ENCODE measurements around the gene KRT23. TPM values are rescaled to one million over a fixed set of nuclear protein-coding genes. Genes with fewer than 3 reads are reported as not detected.

Gene KRT23
- total RNA-seq, 2 experiments from 2014 or later: not detected

DNA sequence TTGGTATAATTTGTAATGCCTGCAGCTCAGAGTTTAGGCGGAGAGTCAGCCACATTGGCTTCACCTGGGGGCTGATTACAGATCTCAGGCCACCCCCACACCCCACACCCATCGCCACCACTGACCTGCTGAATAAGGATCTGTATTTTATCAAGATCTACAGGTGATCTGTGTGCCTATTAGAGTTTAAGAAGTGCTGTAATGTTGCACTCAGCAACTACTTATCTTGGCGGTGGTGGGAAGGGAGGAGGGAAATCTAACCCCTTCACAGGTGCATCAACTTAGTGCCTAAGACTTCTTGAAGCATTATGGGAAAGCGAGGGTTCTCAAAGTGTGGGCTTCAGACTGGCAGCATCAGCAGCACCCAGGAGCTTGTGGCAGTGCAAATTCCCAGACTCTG lies 34.9 kb downstream of the KRT23 start:
- no peak overlapping the region for H3K27ac Mint-ChIP-seq
- H3K4me3 Mint-ChIP-seq: no peak overlapping the region
- intact Hi-C loops (cut with micrococcal nuclease): no loop called here
- POLR2A ChIA-PET: interaction anchor here (0.6 to 1.0 kb wide), 2 partner anchors 89 to 501 kb away, joined by 3 to 5 read pairs; no protein-coding TSS in a partner anchor
- no peak for DNase-seq
- H3K4me1 Mint-ChIP-seq (ENCODE audit: low read depth): no peaks in the 10 kb centered on the region
- CTCF ChIA-PET: interaction anchor here (1.0 to 1.7 kb wide), 2 partner anchors 646 to 746 kb away, joined by 4 to 5 read pairs; no protein-coding TSS in a partner anchor
- H3K36me3 Mint-ChIP-seq: no peaks in the 10 kb centered on the region
- H3K9me3 Mint-ChIP-seq: no peaks in the 10 kb centered on the region
- H3K27me3 Mint-ChIP-seq: peaks cover 18% of the 10 kb centered on the region

- Mint-ChIP-seq H3K27me3 (peaks cover 18% of the 10 kb centered on the region), H3K4me3 (no peak overlapping the region), H3K4me1 (ENCODE audit: low read depth) (no peaks in the 10 kb centered on the region), H3K9me3 (no peaks in the 10 kb centered on the region), H3K27ac (no peak overlapping the region), H3K36me3 (no peaks in the 10 kb centered on the region)
- DNase-seq: no peak
- intact Hi-C loops (cut with micrococcal nuclease): no loop called here
- ChIA-PET CTCF (interaction anchor here (1.0 to 1.7 kb wide), 2 partner anchors 646 to 747 kb away, joined by 4 to 5 read pairs; no protein-coding TSS in a partner anchor), POLR2A (interaction anchor here (0.6 to 1.0 kb wide), 2 partner anchors 90 to 501 kb away, joined by 3 to 5 read pairs; no protein-coding TSS in a partner anchor)
Measured at GRCh38 chr17:40901981-40902474, 35.4 kb downstream of the KRT23 start.

DNA sequence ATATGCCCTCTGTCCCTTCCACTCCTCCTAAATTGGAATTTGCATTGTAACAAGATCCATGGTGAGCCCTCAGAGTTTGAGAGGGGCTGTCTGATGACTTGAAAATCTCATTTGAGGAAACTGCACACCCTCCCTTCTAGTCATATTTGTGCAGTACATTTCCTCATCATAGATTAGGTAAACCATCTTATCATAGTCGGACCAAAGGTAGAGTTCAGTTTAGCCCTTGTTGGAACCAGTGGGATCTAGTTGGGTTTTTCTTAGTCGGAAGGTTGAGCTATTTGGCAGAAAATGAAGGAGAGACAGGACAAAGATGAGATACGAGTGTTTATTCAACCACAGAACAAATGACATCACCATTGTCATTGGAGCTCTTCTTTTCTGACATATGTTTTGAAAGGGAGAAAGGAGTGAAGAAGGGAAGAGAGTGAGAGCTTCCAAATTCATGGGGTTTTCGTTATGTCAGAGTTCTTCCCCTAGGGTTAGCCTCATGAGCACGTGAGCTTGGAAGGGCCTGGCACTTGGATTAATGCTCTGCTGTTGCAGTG lies 36.6 kb downstream of the KRT23 start:
- ChIA-PET CTCF (interaction anchor here (1.7 kb wide), 1 partner anchor 748 kb away, joined by 4 read pairs; no protein-coding TSS in a partner anchor), POLR2A (no interaction called here)
- Mint-ChIP-seq H3K4me3 (no peak overlapping the region), H3K27me3 (peaks cover 15% of the 10 kb centered on the region), H3K4me1 (ENCODE audit: low read depth) (no peaks in the 10 kb centered on the region), H3K27ac (no peak overlapping the region), H3K36me3 (no peaks in the 10 kb centered on the region), H3K9me3 (no peaks in the 10 kb centered on the region)
- intact Hi-C loops (cut with micrococcal nuclease): no loop called here
- no peak for DNase-seq

DNA sequence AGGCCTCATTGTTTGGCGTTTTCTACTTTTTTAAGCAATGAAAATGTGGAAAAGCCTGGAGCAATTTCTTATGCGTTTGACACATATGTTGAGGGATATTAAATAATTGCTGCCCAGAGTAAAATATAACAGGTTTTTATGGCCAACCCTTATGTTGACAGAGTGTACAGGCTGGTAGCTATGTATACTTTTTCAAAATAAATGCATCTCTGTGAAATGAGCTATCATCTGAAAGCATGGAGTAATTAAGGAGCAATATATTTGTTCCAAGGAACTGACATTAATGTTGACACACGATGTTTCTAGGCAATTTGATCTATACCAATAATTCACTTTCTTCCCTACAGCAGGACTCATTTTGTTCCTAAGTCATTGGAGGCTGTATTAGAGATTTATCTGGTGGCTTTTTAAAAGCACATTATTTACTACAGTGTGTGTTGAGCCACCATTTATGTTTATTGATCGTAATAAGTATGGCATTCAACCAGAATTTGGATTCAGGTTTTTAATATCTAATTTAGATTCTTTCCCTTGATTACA lies 40.5 kb downstream of the KRT23 start:
- Mint-ChIP-seq H3K27ac (no peak overlapping the region), H3K36me3 (no peaks in the 10 kb centered on the region), H3K4me1 (ENCODE audit: low read depth) (no peaks in the 10 kb centered on the region), H3K27me3 (peaks cover 23% of the 10 kb centered on the region), H3K9me3 (no peaks in the 10 kb centered on the region), H3K4me3 (no peak overlapping the region)
- ChIA-PET CTCF (interaction anchor here (1.0 to 1.5 kb wide), 2 partner anchors 425 to 652 kb away, joined by 3 to 4 read pairs; no protein-coding TSS in a partner anchor), POLR2A (no interaction called here)
- DNase-seq: no peak
- intact Hi-C loops (cut with micrococcal nuclease): no loop called here

DNA sequence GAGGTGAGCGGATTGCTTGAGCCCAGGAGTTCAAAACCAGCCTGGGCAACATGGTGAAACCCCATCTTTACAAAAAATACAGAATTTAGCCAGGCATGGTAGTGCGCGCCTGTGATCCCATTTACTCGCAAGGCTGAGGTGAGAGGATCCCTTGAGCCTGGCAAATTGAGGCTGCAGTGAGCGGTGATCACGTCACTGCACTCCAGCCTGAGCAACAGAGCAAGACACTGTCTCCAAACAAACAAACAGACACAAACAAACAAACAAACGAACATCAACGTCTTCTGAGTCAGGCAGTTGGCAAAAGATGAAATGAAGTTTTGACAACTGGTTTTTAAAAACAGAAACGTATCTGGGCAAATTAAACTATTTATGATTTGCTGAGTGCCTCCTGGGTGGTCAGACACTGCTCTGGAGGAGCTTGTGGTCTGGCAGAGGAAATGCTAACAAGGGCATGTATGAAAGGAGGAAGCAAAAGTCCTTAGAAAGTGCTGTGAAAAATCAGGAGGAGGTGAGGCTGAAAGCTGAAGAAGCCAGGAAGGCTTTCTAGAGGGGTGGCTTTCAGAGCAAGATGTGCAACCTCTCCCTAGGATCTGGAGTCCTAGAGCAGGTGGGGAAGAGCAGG lies 42.2 kb downstream of the KRT23 start:
- CTCF ChIA-PET: interaction anchor here (1.5 kb wide), 1 partner anchor 427 kb away, joined by 3 read pairs; no protein-coding TSS in a partner anchor
- Mint-ChIP-seq H3K4me3 (no peak overlapping the region), H3K27ac (no peak overlapping the region), H3K36me3 (no peaks in the 10 kb centered on the region), H3K4me1 (ENCODE audit: low read depth) (no peaks in the 10 kb centered on the region), H3K27me3 (peaks cover 21% of the 10 kb centered on the region), H3K9me3 (no peaks in the 10 kb centered on the region)
- intact Hi-C loops (cut with micrococcal nuclease): no loop called here
- no peak for DNase-seq
- POLR2A ChIA-PET: no interaction called here

DNA sequence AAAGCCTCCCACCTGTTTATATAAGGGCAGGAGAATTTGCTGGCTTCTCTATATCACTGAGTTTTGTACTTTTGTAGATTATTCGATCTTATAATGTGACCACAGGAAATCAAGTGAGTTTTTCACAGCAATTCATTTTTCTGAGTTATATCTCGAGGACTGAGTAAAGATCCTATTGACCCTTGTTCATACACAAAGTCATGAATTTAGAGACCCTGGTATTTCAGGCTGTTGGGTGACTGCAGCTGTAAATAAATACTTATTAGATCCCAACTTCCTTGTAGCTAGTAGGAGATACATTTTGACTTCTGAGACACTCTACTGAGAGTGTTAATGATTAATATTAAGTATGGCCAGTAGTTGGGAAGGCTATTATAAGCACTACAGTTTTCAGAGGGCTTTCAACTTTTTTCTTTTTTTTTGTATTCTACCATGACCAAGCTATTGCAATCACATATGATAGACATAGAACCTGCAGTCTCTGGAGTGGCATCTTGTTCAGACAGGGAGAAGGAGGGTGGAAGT lies 49.2 kb downstream of the KRT23 start:
- no peaks in the 10 kb centered on the region for H3K9me3 Mint-ChIP-seq
- ChIA-PET POLR2A (no interaction called here), CTCF (interaction anchor here (1.2 kb wide), 1 partner anchor 25 kb away, joined by 3 read pairs; no protein-coding TSS in a partner anchor)
- intact Hi-C loops (cut with micrococcal nuclease): no loop called here
- H3K4me3 Mint-ChIP-seq: no peak overlapping the region
- H3K27ac Mint-ChIP-seq: no peak overlapping the region
- no peaks in the 10 kb centered on the region for H3K4me1 Mint-ChIP-seq (ENCODE audit: low read depth)
- H3K36me3 Mint-ChIP-seq: no peaks in the 10 kb centered on the region
- no peak for DNase-seq
- H3K27me3 Mint-ChIP-seq: peaks cover 22% of the 10 kb centered on the region

GRCh38 chr17:40886090-40886489 lies 51.4 kb downstream of the KRT23 start:
- ChIA-PET POLR2A (no interaction called here), CTCF (no interaction called here)
- H3K4me1 Mint-ChIP-seq (ENCODE audit: low read depth): no peaks in the 10 kb centered on the region
- H3K27me3 Mint-ChIP-seq: peaks cover 14% of the 10 kb centered on the region
- no peak for DNase-seq
- no peak overlapping the region for H3K4me3 Mint-ChIP-seq
- no peaks in the 10 kb centered on the region for H3K9me3 Mint-ChIP-seq
- intact Hi-C loops (cut with micrococcal nuclease): no loop called here
- H3K36me3 Mint-ChIP-seq: no peaks in the 10 kb centered on the region
- no peak overlapping the region for H3K27ac Mint-ChIP-seq

DNA sequence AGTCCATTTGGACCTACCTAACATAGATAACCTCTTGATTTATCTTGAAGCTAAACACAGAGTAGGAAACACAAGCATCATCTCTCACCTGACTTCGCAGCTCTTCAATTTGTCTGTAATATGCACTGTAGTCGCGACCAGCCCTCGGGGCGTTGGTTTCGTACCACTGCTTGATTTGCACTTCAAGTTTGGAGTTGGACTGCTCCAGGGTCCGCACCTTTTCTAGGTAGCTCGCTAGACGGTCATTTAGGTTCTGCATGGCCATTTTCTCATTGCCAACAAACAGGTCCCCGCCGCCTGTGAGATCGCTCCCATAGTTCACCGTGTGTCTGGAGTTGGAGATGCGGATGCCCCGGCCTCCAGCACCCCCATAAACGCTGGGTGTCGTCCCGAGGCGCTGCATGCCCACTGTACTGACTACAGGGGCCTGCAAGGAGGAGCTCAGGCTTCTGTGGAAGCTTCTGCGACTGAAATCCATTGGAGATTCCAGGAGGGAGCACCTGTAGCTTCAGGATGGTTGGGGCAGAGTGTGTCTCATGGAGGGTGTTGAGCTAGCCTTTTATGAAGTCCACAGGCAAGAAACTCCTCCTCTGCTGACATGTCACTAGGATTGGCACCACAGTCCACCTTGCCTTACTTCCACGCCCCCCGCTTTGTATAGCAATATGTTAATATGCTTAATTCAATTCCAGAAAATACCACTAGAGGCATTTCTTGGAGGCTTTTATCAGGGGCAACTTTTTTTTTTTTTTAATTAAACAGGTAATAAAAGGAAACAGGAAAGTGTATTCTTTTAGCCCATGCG lies 52.5 kb downstream of the KRT23 start, which contains the start of gene KRT20:
KRT20 (minus strand) TSS at position 535 of the 805 bp plus-strand sequence; CDS start at position 478, 57 bp downstream.
- intact Hi-C loops (cut with micrococcal nuclease): no loop called here
- no peak within 1 kb of the TSS for H3K27ac Mint-ChIP-seq
- H3K4me3 Mint-ChIP-seq: no peak within 1 kb of the TSS
- H3K27me3 Mint-ChIP-seq: peaks cover 13% of the 10 kb centered on the region
- no peaks in the 10 kb centered on the region for H3K4me1 Mint-ChIP-seq (ENCODE audit: low read depth)
- ChIA-PET CTCF (no interaction called here), POLR2A (no interaction called here)
- no peak for DNase-seq
- H3K9me3 Mint-ChIP-seq: no peaks in the 10 kb centered on the region
- H3K36me3 Mint-ChIP-seq: no peaks in the 10 kb centered on the region

DNA sequence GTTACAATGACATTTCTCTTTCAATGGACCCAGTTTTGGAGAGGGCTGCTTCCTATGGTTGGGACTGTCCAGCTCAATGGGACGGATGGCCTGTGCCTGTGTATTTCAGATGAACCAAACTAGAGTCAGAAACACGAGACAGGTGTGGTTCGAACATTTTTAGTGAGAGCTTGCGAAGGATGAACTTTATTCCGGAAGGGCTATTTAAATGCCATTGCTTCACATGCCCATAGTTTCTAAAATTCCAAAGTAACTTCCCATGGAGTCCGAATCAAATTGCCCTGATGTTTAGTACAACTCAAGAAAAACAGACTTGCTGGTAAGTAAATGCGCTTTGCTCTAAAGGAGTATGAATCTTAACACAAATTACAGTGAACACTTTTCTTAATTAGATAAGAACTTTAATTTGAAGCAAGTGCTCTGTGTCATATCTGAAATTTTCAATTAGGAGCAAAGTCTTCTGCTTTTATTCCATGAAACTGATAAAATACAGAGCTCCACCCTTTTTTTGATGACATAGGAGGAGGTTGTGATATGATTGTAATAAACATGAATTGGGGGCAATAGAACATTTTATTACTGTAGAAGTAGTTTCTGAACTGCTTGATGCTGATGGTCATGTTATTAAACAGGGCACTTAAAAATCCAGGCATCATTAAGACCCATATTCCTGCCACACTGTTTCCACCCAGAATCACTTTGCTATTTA lies 53.7 kb downstream of the KRT23 start:
- Mint-ChIP-seq H3K27ac (no peak overlapping the region), H3K4me3 (no peak overlapping the region), H3K27me3 (peaks cover 6% of the 10 kb centered on the region), H3K9me3 (no peaks in the 10 kb centered on the region), H3K4me1 (ENCODE audit: low read depth) (no peaks in the 10 kb centered on the region), H3K36me3 (no peaks in the 10 kb centered on the region)
- intact Hi-C loops (cut with micrococcal nuclease): no loop called here
- ChIA-PET POLR2A (no interaction called here), CTCF (no interaction called here)
- no peak for DNase-seq

- DNase-seq: no peak
- Mint-ChIP-seq H3K27me3 (peaks cover 3% of the 10 kb centered on the region), H3K4me3 (no peak overlapping the region), H3K27ac (no peak overlapping the region), H3K9me3 (no peaks in the 10 kb centered on the region), H3K36me3 (no peaks in the 10 kb centered on the region), H3K4me1 (ENCODE audit: low read depth) (no peaks in the 10 kb centered on the region)
- POLR2A ChIA-PET: no interaction called here
- CTCF ChIA-PET: no interaction called here
- intact Hi-C loops (cut with micrococcal nuclease): no loop called here
Measured at GRCh38 chr17:40883031-40883430, 54.4 kb downstream of the KRT23 start.

GRCh38 chr17:40879026-40879425 lies 58.4 kb downstream of the KRT23 start:
- ChIA-PET POLR2A (no interaction called here), CTCF (no interaction called here)
- H3K4me1 Mint-ChIP-seq (ENCODE audit: low read depth): no peaks in the 10 kb centered on the region
- no peak overlapping the region for H3K4me3 Mint-ChIP-seq
- H3K27me3 Mint-ChIP-seq: no peaks in the 10 kb centered on the region
- DNase-seq: no peak
- H3K27ac Mint-ChIP-seq: no peak overlapping the region
- H3K9me3 Mint-ChIP-seq: no peaks in the 10 kb centered on the region
- no peaks in the 10 kb centered on the region for H3K36me3 Mint-ChIP-seq
- intact Hi-C loops (cut with micrococcal nuclease): no loop called here

Data from activated CD4-positive, alpha-beta memory T cell treated with anti-CD3 and anti-CD28 coated beads for 36 hours (primary cell).